Ramos (cell line): ENCODE results near the gene SLC20A1.
"Not testable (repeated sequence)": the region's sequence is repeated elsewhere in the genome, so short reads cannot be mapped to it uniquely, and the experiment has no call there.

ENCODE experiments used
- in situ Hi-C: fragments of 300-500 bp; cut with MboI; formaldehyde crosslinking; loops from one replicate; pipeline ENCODE4 v1.14.3; 2022; ENCODE audit warnings: low sequenced_read_pairs; ENCODE audit not compliant: unreplicated experiment

The SLC20A1 gene

DNA sequence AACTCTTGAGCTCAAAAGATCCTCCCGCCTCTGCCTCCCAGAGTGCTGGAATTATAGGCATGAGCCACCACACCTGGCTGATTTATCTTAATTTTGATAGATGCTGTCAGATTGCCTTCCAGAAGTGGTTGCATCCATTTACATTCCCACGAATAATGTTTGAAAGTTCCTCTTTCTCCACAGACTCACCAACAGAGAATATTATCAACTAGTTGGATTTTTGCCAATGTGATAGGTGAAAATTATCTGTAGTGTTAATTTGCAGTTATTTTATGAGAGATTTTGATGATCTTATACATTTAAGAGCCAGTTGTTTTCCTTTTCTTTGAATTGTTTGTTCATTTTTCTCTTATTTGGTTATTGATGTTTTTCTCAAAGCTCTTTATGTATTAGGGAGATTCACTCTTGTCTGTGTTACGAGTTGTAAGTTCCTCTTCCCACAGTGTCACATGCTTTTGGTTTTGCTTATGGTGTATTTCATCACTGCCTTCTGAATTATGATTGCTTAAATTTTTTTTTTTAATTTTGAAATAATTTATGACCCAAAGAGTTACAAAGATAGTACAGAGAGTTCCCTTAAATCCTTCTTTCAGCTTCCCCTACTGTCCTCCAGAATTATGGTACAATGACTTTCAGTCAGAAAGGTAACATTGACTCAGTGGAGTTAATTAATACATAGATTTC, 54.4 kb downstream of the SLC20A1 start:
- in situ Hi-C loops = no loop called here

DNA sequence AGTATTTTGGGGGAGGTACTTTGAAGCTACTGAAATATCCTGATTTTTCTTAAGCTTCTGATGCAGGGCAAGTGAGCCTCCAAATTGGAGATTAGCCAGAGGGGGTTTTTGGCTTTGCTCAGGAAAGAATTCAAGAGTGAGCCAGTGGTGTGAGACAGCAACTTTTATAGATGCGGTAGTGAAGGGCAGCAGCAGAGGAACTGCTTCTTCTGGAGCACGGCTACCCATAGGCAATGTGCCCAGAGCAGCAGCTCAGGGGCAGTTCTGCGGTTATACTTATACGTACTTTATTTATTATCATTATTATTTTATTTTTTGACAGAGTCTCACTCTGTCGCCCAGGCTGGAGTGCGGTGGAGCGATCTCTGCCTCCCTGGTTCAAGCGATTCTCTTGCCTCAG, 55.3 kb downstream of the SLC20A1 start:
- in situ Hi-C loops = no loop called here

DNA sequence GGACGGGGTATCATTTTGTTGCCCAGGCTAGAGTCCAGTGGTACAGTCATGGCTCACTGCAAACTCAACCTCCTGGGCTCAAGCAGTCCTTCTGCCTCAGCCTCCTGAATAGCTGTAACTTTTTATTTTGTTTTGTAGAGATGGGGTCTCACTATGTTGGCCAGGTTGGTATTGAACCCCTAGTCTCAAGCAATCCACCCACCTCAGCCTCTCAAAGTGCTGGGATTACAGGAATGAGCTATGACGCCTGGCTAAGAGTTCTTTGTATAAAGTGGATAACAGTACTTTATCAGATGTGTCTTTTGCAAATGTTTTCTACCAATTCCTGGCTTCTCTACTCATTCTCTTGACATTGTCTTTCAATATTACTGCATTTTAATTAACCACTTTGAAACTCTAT, 57.9 kb downstream of the SLC20A1 start:
- in situ Hi-C loops = no loop called here

DNA sequence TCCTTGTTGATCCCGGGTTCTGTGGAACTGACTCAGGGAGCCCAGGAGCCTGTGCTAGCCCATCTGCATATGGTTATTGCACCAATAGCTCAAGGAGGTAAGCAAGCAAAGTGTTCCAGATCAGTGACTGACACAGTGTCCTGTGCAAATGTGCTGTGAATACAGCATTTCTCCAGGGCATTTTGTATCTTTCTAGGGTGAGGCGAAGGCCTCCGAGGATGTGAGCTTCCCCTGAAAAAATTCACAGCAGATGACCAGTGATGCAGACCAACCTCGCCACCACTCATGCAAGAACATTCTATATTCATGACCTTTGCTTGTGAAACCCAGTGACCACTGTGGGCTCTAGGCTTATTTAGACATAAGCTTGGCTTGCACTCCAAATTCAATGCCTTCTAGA, 59.8 kb downstream of the SLC20A1 start:
- in situ Hi-C loops = no loop called here

DNA sequence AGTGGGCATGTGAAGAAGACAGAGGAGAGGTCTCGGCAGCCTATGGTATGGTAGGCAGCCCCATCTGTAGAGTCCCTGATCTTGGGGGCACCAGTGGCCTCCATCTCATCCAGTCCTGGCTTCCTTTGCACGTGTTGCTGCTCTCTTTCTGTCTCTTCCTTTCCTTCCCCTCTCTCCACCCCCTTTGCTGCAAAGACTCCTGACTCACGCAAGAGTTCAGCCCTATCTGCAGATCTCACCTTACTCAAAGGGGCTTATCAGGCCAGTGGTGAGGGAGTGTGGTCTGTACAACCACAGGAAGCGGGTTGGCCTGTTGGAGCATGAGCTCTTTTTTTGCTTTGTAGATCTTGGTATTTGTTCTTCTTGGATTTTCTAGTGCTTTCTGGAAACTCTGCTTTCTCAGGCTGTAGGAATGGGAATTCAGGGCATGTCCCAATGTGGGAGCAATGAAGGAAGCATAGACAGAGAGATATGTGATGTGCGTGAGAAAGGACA, 60.5 kb downstream of the SLC20A1 start:
- in situ Hi-C loops = no loop called here

DNA sequence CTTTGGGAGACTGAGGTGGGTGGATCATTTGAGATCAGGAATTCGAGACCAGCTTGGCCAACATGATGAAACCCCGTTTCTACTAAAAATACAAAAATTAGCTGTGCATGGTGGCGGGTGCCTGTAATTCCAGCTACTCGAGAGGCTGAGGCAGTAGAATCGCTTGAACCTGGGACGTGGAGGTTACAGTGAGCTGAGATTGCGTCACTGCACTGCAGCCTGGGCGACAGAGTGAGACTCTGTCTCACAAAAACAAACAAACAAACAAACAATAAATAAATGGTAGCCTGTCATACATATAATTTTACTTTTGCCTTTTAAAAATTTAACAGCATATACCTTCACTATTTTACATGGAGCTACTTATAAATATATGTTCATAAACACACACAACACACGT, 61.2 kb downstream of the SLC20A1 start:
- in situ Hi-C loops = not testable (repeated sequence)

DNA sequence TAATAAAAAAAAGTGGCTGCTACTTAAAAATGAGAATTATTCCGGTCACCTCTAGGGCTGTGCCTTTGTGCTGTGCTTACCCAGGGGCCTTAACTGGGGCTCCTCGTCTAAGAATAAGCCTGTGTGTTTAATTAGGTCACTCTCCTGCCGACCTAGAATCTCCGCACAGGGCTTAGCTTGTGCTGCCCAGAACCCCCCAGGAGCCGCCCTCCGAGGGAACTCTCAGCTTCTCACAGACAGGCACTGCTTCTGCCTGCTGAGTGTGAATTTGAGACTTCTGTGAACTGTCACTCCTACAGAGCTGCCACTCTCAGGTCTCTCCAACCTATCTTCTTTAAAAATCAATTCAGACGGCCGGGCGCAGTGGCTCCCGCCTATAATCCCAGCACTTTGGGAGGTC, 63.2 kb downstream of the SLC20A1 start:
- in situ Hi-C loops = no loop called here

DNA sequence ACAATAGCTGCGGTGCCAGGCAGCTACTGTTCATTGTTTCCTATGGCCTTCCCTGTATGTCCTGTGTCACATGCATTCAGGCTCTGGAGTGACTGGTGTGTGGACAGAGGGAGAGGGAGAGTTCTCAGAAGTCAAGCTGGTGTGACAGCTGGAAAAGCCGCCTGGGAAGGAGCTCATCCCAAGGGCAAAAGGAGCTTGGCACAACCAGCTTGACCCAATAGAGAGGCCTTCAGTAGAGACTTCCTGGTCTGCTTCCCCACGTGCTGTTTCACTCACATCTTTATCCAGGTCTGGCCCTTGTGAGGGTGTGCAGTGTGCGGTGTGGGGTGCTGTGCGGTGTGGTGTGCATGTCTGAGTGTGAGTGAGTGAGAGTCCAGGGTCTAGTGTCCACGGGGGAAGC, 64.0 kb downstream of the SLC20A1 start:
- in situ Hi-C loops = no loop called here

DNA sequence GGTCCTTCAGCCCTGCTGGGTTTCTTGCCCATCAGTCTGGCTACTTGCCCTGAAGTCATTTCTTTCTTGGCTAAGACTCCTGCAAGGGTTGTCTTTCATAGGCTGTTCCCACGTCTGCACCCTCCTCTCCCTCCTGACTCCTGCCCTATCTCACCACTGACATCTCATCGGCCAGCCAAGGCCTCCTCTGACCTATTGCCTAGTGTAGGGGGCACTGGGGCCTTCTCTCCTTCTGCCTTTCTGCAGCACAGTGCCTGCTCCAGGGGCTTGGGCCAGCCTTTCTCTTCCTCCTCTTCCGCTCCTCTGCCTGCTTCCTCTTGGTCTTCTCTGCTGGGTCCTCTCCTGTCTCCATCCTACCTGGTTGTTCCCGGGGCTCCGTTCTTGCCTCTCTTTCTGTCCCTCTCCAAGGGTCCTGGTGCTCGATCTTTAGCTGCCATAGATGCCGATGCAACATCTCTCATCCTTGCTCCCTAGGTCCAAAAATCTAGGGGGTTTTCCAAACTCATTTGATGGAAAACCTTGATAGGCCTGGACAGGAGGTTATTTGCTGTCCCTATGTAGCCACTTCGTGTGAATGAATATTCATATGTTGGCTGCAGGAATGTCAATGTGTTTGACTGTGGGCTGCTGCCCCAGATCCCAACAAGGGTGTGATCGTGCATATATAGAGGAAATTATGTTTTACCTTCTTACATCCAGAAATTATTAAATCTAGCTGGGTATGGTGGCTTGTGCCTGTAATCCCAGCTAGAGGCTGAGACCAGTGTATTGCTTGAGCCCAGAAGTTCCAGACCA, 65.4 kb downstream of the SLC20A1 start:
- in situ Hi-C loops = no loop called here

DNA sequence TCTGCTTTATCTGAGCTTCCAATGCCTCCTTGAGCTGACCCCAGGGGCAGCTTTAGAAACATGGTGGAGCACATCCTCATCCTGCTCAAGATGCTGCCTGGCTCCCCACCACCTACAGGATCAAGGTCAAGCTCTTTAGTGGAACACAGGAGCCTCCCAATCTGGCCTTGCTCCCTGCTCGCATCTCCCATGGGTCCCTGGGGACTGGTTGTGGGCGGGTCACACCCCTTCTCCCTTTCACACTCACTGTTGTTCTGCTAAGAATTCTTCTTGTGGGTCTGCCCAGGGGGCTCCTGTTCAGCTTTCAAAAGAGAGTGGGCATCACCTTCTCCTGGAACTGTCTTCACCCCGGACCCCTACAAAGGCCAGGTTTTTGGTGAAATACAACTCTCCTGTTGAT, 66.7 kb downstream of the SLC20A1 start:
- in situ Hi-C loops = no loop called here

DNA sequence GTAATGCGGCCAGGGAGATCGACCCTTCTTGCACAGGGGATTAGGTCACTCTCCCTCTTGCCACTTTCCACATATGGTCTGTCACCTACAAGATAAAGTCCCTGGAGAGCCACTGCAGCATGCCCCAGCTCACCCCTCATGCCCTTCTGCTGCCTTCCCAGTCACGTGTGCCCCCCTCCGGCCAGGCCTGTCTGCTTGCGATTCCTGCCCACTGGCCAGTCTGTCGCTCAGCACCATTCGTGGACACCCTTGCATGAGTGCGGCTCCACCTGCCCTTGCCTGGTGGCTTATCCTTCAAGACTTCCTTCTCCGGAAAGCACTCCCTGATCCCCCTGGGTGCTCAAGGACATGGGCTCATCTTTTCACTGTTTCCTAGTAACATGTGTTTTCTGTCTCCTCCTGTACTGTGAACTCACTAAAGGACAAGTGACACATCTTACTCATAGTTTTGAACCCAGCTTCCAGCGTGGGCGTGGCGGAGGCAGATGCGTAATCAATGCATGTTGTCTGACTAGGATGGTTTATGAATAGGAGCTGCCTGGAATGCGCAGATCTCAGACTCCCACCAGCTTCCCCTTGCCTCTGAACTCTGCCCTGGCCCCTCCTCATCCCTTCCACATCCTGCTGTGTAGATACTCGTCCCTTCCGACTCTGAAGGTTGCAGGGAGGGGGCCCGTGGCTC, 67.3 kb downstream of the SLC20A1 start:
- in situ Hi-C loops = no loop called here
